Measurements from ENCODE around the gene BANP. TPM values are rescaled to one million over a fixed set of nuclear protein-coding genes. Genes with fewer than 3 reads are reported as not detected.
"Not testable (repeated sequence)": the region's sequence is repeated elsewhere in the genome, so short reads cannot be mapped to it uniquely, and the experiment has no call there.

The BANP gene
- total RNA-seq, 1 donor from 2014 or later: 17.6 TPM

GRCh38 chr16:88023366-88023765 is 72.1 kb downstream of the BANP start:
- H3K4me3 ChIP-seq (ENCODE audit: low read depth, low read length): no peak overlapping the region
- no peak for TF ChIP-seq CTCF (conservative IDR thresholded peaks at IDR 0.05; ENCODE audit: low read depth, low read length)
- DNase-seq (ENCODE audit: low read depth): no peak

GRCh38 chr16:88023786-88024185 is 72.6 kb downstream of the BANP start:
- no peak overlapping the region for H3K4me3 ChIP-seq (ENCODE audit: low read depth, low read length)
- no peak for DNase-seq (ENCODE audit: low read depth)
- no peak for TF ChIP-seq CTCF (conservative IDR thresholded peaks at IDR 0.05; ENCODE audit: low read depth, low read length)

GRCh38 chr16:88024491-88025085 is 73.4 kb downstream of the BANP start:
- TF ChIP-seq CTCF (conservative IDR thresholded peaks at IDR 0.05; ENCODE audit: low read depth, low read length): peak; percentile 40
- not testable (repeated sequence) for DNase-seq (ENCODE audit: low read depth); H3K4me3 ChIP-seq (ENCODE audit: low read depth, low read length)

GRCh38 chr16:88025086-88025492 is 73.9 kb downstream of the BANP start:
- not testable (repeated sequence) for H3K4me3 ChIP-seq (ENCODE audit: low read depth, low read length)
- DNase-seq (ENCODE audit: low read depth): peak; percentile 45

- not testable (repeated sequence) for H3K4me3 ChIP-seq (ENCODE audit: low read depth, low read length); DNase-seq (ENCODE audit: low read depth)
Observed at GRCh38 chr16:88025828-88026555, 74.8 kb downstream of the BANP start.

- TF ChIP-seq CTCF (conservative IDR thresholded peaks at IDR 0.05; ENCODE audit: low read depth, low read length): no peak
- DNase-seq (ENCODE audit: low read depth): no peak
- no peak overlapping the region for H3K4me3 ChIP-seq (ENCODE audit: low read depth, low read length)
Observed at GRCh38 chr16:88026964-88027938, 76.0 kb downstream of the BANP start.

GRCh38 chr16:88028177-88028930 is 77.1 kb downstream of the BANP start:
- not testable (repeated sequence) for H3K4me3 ChIP-seq (ENCODE audit: low read depth, low read length); DNase-seq (ENCODE audit: low read depth)

- TF ChIP-seq CTCF (conservative IDR thresholded peaks at IDR 0.05; ENCODE audit: low read depth, low read length): no peak
- no peak overlapping the region for H3K4me3 ChIP-seq (ENCODE audit: low read depth, low read length)
- DNase-seq (ENCODE audit: low read depth): no peak
Observed at GRCh38 chr16:88030498-88030897, 79.3 kb downstream of the BANP start.

GRCh38 chr16:88030961-88031360 is 79.7 kb downstream of the BANP start:
- H3K4me3 ChIP-seq (ENCODE audit: low read depth, low read length); DNase-seq (ENCODE audit: low read depth): not testable (repeated sequence)

- H3K4me3 ChIP-seq (ENCODE audit: low read depth, low read length); DNase-seq (ENCODE audit: low read depth): not testable (repeated sequence)
Observed at GRCh38 chr16:88033003-88033740, 81.9 kb downstream of the BANP start.

Data from epithelial cell of proximal tubule (primary cell).